Epithelial cell of esophagus (primary cell): ENCODE data around the gene PLEKHM3.

Source experiments
- DNase-seq: peaks from one replicate; pipeline ENCODE4 v3.0.0; 2010; ENCODE audit warnings: low read depth
- H3K4me3 ChIP-seq: 2 replicates; pipeline ENCODE4 v1.5.1; 2011; ENCODE audit warnings: mild to moderate bottlenecking, low read length, control low read depth
- CTCF ChIP-seq: IDR thresholded peaks from 2 replicates; pipeline ENCODE4 v1.5.1; 2011; ENCODE audit warnings: low read depth, mild to moderate bottlenecking, low read length, control low read depth, inconsistent platforms; ENCODE audit not compliant: insufficient read depth; ENCODE audit errors: missing control alignments

The PLEKHM3 gene

DNA sequence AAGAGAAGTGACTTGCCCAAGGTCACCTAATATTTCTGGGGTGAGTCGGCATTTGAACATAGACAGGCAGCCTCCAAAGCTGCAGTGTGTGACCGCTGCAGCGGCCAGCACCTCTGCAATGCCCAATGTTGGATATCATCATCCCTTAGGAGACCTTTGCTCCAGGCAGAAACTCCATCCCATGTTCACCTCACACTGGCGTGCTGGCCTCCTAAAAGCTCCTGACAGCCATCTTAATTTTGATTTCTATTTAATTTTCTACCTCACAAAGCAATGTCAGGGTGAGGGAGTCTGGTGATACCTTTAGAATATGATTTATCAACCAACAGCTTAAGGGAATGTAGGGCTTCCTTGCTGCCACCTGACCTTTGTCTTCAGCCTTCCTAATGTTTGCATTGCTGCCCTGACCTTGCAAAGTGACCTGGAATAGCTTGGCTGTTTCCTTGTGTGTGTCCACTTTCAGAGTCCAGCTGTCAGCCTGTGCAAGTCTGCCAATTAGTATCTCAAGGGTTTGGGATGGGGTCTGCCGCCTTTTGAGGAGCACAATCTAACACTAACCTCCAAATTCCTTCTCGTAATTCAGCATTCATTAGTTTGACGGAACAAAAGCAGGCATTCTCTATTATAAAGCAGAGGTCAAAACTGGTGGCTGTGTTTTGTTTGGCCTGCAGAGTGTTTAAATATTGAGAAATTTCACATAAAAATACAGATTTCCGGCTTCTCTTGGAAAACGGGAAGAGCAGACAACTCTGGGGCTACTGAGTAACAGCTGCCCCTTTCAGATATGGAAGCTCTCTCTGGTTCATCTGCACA lies 127.6 kb downstream of the PLEKHM3 start:
- no peak for DNase-seq
- no peak for TF ChIP-seq CTCF
- no peak overlapping the region for H3K4me3 ChIP-seq

GRCh38 chr2:207896525-207897285 lies 128.6 kb downstream of the PLEKHM3 start:
- peak; percentile 10 for DNase-seq
- peak; percentile 13 for TF ChIP-seq CTCF
- no peak overlapping the region for H3K4me3 ChIP-seq

DNA sequence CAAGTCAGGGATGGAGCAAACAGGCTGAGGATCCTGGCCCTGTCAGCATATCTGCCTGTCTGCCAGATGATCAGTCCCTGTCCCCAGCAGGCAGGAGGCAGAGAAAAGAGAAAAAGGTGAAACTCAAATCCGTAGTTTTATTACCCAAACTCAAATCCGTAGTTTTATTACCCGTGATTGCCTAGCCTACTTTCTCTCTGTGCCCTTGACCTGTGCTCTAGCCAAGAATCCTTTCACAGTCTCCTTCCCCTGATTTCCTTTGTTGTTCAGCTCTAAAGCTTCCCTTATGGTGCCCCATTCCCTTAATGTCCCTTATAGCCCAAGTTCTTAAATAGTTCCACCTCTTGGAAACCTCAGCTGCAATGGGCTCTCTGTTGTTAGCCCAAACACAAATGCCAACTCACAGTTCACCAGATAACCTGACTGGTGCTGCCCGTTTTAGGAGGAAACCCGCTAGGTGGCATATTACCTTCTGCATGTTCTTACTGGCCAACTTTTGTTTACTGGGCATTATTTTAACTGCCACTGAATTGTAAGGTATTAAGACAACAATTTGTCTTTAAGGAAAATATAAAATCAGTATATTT lies 130.0 kb downstream of the PLEKHM3 start:
- no peak overlapping the region for H3K4me3 ChIP-seq
- no peak for TF ChIP-seq CTCF
- DNase-seq: no peak

DNA sequence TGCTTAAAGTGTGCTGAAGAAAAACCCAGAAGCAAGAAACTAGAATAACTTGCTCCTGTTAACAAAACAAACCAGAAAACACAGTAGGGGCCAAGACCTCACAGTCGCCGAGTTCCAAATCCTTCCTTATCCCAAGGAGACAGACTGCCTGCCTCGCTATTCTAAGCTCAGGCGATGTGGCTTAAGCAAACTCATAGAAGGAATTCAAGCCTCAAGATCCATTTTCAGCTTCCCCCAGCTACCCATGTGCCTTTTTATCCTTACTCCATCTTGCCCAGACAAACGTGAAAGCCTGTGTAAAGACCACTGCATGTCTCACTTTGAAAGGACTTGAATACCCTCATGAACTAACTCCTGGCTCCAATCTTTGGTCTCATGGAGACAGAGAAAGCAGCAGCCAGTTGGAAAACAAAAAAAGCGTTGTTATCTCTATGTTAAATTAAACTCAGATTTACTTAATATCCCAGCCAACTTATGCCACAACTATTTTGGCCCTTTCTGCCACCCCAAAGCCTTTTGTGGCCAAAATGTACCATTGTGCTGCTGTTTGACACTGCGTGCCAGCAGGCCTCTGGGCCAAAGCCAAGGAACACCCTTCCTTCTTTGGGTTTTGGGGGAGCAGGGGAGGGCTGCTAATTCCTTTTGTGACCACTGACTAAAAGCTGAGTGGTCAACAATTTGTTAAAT lies 132.5 kb downstream of the PLEKHM3 start:
- no peak for TF ChIP-seq CTCF
- no peak overlapping the region for H3K4me3 ChIP-seq
- no peak for DNase-seq

DNA sequence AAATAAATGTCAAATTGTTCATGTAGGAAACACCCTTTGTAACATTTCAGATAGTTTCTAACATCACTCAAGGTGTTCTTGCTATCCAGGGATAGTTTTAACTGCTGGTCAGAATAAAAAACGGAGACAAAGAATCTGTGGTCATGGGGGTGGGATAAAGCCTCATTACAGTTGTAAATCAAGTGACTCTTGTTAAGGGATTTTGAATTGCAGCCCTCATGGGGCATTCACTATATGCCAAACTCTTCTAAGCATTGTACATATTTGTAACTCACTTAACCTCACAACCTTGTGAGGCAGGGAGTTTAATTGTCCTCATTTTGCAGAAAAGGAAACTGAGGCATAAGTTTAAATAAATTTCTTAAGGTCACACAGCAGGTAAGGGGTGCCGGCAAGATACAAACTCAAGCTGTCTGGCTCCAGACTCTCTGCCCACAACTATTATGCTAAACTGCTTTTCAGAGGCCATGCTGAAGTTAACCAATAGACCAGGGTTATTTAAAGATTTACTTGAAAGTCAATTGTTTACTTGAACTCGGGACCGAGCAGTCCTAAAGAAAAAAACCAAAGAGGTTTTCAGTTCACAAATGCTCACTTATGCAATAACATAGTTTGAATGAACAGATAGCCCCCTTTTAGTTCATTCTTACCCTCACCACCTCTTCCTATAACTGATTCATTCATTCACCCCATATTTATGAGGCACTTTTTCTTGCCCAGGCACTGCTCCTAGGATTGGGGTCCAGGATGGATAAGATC lies 134.1 kb downstream of the PLEKHM3 start:
- no peak for DNase-seq
- no peak overlapping the region for H3K4me3 ChIP-seq
- TF ChIP-seq CTCF: no peak

GRCh38 chr2:207887500-207887899 lies 137.8 kb downstream of the PLEKHM3 start:
- no peak for TF ChIP-seq CTCF
- no peak for DNase-seq

More at GRCh38 chr2:207887500-207887899, 137.8 kb downstream of the PLEKHM3 start:
- H3K4me3 ChIP-seq: no peak overlapping the region
